ENCODE data around the gene MUC2.
"Not testable (repeated sequence)": the region's sequence is repeated elsewhere in the genome, so short reads cannot be mapped to it uniquely, and the experiment has no call there.

The MUC2 gene

DNA sequence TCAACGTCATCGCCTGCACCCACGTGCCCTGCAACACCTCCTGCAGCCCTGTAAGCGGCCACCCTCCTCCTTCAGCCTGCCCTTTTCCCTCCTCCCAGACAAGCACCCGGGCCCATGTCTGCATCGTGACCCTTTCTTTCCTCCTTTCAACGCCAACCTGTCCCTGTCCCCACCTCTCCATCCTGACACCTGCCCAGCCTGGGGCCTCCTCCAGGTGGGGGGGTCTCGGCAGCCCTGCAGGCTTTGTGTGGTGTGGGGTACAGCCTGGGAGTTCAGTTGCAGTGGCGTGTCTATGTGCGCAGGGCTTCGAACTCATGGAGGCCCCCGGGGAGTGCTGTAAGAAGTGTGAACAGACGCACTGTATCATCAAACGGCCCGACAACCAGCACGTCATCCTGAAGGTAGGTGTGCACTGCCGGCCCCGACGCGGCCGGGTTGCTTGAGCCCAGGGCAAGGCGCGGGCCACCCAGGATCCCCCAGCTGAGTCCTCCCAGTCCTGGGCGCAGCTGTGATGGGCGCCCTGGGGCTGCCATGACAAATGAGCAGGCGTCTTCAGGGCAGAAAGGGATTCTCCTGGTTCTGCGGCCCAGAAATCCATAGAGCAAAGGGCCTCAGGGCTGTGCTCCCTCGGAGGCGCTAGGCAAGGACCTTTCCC is 33.7 kb downstream of the MUC2 start:
- no peak for DNase-seq

- DNase-seq: no peak
Measured at GRCh38 chr11:1109101-1109917, 34.6 kb downstream of the MUC2 start.

GRCh38 chr11:1109918-1110705 is 35.4 kb downstream of the MUC2 start:
- no peak for DNase-seq

DNA sequence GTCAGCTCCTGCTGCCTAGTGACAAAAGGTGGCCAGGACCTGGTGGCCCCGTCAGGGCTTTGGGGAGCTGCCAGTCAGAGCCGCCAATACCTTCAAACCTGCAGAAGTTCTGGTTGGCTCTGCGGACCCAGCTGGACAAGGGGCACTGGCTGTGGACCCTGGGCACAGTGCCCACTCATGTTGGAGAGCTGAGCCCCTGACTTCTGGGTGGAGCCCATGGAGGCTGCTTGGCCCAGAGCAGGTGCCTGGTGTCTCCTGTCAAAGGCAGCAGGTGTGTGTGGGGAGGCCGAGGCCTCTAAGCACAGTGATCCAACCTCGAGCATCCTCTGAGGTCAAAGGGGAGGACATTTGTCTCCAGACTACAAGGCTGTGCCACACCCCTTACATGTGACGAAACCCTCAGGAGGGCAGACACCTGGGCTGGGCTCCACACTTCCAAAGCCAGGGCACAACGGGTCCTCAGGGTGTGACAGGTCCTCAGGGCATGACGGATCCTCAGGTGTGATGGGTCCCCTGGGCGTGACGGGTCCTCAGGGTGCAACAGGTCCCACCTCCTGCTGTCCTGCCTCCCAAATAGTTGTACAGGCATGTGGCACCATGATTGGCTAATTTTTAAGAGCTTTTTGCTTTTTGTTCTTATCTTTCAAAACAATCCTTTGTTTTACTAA is 37.0 kb downstream of the MUC2 start:
- DNase-seq: no peak

- no peak for DNase-seq
Measured at GRCh38 chr11:1112351-1113191, 37.9 kb downstream of the MUC2 start.

DNA sequence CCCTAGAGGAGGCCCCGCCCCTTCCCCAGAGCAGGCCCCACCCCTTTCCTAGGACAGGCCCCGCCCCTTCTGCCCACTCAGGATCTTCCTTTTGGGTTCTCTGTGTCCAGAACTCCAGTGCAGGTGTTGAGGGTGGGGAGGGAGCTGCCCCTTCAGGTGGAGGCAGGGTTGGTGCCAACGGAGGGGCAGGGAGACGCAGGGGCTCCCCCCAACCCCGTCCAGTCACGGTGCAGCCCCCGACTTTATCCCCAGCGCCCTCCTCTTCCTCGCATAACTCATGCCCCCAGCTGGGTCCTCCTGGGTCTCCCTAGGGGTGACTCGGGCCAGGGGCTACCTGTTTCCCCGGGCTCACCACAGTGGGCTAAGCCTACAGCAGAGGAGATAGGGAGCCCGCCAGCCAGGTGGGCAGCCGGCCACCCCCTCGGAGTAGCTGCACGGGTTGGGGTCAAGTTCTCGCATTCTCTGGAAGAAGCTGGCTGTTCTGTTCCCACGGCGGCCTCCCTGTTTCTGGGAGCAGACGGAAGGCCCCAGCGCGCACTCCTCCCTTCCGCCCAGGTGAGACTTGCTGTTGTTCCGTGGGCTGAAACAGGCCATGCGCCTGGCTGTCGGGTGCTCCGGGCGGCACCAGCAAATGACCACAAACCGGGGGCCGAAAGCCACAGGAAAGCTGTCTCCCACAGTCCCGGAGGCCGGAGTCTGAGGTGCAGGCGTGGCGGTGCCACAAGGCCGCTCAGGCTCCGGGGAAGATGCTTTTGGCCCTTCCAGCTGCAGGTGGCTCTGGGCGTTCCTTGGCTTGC is 38.9 kb downstream of the MUC2 start:
- DNase-seq: no peak

DNA sequence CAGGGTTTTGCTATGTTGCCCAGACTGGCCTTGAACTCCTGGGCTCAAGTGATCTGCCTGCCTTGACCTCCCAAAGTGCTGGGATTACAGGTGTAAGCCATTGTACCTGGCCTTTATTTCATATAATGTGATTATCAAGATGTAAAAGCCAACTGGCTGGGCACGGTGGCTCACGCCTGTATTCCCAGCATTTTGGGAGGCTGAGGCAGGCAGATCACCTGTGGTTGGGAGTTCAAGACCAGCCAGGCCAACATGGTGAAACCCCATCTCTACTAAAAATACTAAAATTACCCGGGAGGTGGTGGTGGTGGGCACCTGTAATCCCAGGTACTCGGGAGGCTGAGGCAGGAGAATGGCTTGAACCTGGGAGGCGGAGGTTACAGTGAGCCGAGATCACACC is 40.6 kb downstream of the MUC2 start:
- DNase-seq: not testable (repeated sequence)

GRCh38 chr11:1116104-1116503 is 41.4 kb downstream of the MUC2 start:
- no peak for DNase-seq

GRCh38 chr11:1116666-1117390 is 42.2 kb downstream of the MUC2 start:
- no peak for DNase-seq

- DNase-seq: no peak
Measured at GRCh38 chr11:1117992-1118391, 43.3 kb downstream of the MUC2 start.

- no peak for DNase-seq
Measured at GRCh38 chr11:1118755-1119603, 44.3 kb downstream of the MUC2 start.

DNA sequence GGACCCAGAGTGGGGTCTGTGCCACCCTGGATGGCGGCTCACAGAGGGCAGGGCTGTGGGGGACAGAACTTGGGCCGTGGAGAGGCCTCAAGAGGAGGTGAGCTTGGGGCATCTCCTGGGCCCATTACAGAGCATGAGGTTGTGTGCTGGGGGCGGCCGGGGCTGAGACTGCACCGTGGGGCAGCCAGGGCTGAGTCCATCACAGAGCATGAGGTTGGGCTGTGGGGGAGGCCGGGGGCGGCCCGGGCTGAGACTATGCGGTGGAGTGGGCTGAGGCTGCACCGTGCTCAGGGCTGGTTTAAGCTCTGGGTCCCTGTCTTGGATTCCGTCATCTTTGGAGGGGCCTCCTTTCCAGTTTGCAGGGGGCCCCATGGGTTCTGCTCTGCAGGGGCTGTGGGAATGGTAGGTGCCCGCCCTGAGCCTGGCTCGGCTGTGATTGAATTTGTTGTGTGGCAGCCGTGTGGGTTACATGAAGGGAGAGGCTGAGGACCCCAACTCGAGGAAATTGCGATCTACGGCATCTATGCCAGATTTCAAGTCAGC is 45.0 kb downstream of the MUC2 start:
- DNase-seq: no peak

DNA sequence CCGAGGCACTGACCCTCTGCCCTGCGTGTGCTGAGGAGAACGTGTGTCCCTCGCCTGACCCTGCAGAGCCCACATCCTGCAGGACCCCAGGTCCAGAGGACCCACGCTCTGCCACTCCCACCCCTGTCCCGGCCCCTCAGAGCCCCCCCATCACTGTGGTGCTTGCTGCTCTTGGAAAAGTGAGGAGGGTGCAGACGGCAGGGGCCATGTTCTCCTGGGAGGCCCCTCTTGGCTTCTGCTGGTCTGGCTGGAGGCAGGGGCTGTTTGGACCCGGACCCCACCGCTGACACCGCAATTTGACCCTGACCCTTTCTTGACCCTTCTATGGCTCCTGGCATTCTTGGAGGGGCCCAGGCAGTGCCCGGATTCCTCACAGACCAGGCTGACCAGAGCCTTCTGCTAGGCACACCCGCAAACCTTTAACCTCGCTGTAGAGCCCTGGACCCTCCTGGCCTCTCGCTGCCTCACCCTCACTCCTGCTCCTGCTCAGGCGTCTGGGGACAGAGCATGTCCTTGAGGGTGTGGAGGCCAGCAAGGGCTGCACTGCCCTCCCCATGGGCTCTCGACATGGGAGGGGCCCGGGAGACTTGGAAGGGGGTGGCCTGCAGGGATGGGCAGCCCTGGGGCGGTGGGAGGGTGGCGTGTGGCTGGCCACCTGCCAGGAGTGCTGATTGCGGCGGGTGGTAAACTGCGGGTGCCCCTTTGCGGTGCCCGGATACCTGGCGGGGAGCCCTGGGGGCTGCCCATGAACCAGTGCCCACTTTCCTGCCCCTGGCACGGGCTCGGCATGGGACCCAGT is 46.1 kb downstream of the MUC2 start:
- DNase-seq: no peak

- DNase-seq: no peak
Measured at GRCh38 chr11:1121331-1121812, 46.7 kb downstream of the MUC2 start.

DNA sequence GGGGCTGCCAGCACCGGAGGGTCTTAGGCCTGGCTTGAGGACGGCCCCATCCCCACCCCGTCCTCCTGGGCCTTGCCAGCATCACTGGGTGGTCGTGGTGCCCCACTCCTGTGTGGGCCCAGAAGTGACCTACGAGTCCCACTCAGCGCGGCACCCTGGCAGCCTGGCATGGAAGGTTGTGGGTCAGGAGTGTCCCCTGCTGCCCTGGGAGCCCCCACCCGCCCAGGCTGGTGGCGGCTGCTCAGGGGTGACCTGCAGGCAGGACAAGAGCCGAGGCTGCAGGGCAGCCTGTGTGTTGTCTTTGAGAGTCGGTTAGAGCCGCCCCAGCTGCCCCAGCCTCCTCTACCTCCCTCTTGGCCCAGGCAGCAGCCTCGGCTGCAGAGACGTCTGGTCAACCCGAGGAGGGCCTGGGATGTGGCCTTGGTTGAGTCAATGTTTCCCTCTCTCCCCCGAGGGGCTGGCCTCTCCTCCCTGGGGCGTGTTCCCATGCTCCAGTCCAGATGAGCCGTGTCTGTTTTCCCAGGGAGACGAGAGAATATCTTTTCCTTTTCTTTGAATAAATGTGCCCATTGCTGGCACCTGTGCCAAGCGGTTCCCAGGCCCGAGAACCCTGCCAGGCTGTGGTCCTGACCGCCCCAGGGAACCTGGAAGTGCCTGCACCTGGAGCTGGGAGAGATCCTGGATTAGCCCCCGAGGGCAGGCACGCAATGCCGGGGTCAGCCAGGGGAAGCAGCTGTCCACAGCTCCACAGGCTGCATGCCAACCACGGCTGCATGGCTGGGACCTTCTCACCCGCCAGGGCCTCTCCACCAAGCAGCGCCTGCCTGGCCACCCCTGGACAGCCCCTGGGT is 47.4 kb downstream of the MUC2 start:
- DNase-seq: no peak

GRCh38 chr11:1122664-1123002 is 48.0 kb downstream of the MUC2 start:
- no peak for DNase-seq

- no peak for DNase-seq
Measured at GRCh38 chr11:1123970-1124369, 49.3 kb downstream of the MUC2 start.

Measured in COR-L47 (cell line).